KG1 (cell line): ENCODE data around the gene CHRNA9.

Experiments
- DNase-seq: peaks from one replicate; lab custom pipeline; 2025; lab: John Stamatoyannopoulos, UW

The CHRNA9 gene

GRCh38 chr4:40340030-40340429, 4.9 kb downstream of the CHRNA9 start:
- DNase-seq = no peak

GRCh38 chr4:40347472-40347871, 12.3 kb downstream of the CHRNA9 start:
- no peak for DNase-seq

DNA sequence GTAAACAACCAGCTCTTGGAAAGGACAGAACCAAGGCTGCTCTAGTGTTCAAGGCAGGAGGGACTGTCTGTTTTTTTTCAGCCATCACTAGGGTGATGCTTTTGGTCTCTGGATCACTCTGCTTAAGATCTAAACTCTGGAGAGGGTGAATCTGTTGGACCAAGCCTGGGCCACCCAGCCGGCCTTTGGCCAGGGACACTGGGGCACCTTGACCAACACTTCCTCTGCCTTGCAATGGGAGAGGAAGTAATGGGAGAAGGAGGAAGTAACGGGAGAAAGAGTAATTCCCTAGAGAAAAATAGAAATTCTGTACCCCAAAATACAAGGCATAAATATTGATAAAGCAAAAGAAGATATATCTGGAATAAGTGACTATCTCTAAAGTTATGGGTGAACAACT, 12.9 kb downstream of the CHRNA9 start:
- DNase-seq = no peak

DNA sequence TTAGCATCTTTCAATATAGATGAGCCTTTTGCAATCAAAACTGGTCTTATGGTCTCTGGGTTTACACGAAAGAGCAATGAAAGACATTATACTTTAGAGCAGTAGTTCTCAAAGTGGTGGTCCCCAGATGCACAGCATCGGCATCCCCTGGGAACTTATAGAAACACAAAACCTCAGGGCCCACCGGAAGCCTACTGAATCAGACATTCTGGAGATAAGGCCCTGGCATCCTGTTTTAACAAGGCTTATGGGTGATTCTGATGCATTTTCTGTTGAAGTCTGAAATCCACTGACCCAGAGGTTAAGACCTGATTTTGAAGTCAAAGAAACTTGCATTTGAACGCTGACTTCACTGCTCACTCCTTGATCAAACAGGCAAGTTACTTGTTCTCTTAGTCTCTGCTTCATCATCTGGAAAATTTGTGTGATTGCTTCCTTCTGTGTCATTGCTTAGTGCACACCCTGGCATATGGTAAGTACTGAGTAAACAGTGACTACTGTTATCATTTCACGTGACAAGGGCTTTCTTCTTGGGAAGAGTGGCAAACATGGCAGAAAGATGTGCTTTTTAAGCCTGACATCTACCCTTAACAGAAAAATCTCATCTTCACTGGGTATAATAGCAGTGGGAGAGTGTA, 14.5 kb downstream of the CHRNA9 start:
- no peak for DNase-seq

- DNase-seq = no peak
These were observed 15.6 kb downstream of the CHRNA9 start for GRCh38 chr4:40350627-40351227.

DNA sequence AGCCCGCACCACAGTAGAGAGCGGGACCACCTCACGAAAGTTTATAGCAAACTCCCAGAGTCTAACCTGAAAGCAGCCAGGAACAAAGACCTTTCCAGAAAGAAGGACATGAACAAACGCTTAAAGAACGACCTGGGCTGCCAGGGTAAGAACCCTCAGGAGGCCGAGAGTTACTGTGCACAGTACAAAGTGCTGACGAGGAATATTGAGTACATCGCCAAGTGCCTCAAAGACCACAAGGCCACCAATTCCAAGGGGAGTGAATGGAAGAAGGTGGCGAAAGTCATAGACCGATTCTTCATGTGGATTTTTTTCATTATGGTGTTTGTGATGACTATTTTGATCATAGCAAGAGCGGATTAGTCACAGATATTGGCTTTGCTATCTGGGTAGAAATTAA, 19.0 kb downstream of the CHRNA9 start:
- no peak for DNase-seq

DNA sequence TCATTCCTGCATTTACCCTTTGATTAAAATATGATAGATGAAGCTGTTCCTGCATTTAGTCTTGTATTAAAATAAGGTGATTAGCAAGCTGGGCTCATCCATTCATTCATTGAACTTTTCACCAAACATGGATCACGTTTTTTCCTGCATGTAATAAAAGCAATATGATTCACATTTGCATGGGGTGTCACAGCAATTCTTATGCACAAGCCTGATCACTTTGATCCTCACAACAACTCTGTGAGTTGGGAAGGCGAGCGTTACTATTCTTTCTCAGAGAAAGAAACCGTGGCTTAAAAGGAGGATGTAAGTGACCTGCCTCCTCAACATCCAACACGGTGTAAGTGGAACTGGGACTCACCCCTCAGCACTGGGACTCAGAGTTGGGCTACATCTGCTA, 20.0 kb downstream of the CHRNA9 start:
- no peak for DNase-seq

- DNase-seq = no peak
These were observed 22.6 kb downstream of the CHRNA9 start for GRCh38 chr4:40357738-40358137.

- DNase-seq = no peak
These were observed 26.2 kb downstream of the CHRNA9 start for GRCh38 chr4:40361338-40361737.

GRCh38 chr4:40363382-40363920, 28.3 kb downstream of the CHRNA9 start:
- no peak for DNase-seq

- no peak for DNase-seq
These were observed 28.8 kb downstream of the CHRNA9 start for GRCh38 chr4:40363945-40364344.

DNA sequence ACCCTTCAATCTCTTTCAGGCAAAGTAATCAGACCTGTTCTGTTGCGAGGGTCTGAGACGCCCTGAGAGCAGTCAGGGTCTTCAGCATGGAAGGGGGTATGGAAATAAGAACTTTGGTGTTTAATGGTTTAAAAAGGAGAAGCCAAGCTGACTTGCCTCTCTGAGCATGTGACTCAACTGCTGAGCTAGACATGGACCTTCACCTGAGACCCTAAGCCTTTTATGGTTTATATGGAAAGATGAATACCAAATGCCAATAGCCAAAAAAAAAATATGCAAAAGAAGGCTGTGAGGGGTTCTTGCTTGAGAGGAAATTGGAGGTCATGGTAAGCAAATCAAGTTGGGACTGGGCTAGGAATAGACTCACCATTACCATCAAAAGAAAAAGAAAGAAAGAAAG, 30.6 kb downstream of the CHRNA9 start:
- DNase-seq = no peak

DNA sequence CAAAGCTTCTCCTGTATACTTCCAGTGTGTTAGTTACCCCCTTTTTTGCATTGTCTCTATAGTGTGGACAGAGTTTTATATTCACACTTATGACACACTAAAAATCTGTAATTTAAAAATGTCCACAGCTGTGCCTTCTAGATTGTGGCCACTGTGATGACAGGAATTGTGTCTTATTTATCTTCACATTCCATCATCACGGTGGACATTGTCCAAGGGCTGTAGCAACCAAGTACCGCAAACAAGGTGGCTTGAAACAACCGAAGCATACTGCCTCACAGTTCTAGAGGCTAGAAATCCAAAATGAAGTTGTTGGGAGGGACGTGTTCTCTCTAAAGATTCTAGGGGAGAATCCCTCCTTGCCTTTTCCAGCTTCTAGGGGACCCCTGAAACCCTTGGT, 32.3 kb downstream of the CHRNA9 start:
- DNase-seq = no peak

DNA sequence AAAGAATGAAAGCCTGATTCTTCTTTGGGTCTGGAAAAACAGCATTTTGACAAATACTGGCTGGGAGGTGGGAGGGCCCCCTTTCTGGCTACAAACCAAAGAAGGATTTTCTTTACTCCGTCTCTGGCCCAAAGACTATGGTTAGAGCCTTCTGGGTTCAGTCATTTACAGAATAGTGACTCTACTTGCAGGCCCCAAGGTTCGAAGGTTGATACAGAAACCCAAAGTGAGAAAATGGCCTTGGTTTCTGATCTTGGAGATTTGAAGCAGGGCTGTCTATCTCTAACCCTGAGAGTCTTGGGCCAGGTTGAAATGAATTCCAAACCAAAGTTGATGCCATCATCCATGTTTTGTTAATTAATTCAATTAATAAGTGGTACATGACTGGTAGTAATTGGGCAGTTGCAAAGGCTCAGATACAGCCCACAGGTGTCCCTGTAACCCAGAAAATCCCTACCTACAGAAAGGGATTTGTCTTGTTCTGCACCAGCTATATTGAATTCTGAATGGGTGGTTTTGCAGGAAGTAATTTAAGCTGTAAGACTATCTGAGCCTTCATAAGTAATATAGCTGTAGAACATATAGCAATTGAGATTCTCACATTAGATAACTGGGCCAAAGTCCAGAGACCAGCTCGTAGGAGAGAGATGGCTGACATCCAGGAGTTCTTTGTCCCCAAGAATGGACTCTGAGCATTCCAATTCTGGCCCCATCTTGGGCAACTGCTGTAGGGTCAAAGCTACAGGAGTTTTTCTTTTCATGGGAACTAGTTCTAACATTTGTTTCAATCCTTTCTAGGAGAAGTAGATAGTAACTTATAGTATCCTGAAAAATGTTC, 34.5 kb downstream of the CHRNA9 start:
- no peak for DNase-seq

GRCh38 chr4:40372651-40373050, 37.5 kb downstream of the CHRNA9 start:
- no peak for DNase-seq

DNA sequence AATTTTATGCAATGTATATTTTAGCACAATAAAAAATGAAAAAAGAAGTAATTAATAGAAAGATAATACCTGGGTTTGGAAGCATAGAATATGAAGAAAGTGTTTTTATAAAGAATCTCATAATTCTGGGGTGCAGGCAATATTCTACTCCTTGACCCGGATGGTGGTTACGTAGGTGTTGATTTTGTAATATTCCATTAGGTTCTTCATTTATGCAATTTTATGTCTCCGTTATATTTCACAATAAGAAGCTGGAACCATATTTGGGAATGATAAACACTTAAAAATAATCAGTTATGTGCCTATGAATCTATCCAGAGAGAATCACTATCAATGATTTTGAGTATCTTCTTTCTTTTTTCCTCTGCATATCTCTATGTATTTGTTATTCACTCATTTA, 38.5 kb downstream of the CHRNA9 start:
- DNase-seq = no peak

DNA sequence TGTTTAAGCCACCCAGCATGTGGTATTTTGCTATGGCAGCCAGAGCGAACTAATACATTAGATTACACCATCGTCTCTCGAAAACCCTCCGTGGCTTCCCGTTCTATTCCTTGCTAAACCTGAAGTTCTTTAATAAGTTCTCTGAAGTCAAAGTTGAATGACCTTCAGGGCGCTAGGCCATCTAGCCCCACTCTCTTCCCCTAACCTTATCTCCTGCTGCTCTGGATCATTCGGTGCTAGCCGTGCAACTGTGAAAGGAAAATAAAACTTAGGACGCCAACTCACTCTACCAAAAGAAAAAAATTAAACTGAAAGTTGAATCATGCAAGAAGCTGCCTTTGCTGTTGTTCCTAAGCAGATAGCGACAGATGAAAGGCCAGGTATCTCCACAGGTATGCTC, 40.0 kb downstream of the CHRNA9 start:
- DNase-seq = no peak

- no peak for DNase-seq
These were observed 40.5 kb downstream of the CHRNA9 start for GRCh38 chr4:40375620-40376019.

GRCh38 chr4:40377512-40378365, 42.6 kb downstream of the CHRNA9 start:
- no peak for DNase-seq

DNA sequence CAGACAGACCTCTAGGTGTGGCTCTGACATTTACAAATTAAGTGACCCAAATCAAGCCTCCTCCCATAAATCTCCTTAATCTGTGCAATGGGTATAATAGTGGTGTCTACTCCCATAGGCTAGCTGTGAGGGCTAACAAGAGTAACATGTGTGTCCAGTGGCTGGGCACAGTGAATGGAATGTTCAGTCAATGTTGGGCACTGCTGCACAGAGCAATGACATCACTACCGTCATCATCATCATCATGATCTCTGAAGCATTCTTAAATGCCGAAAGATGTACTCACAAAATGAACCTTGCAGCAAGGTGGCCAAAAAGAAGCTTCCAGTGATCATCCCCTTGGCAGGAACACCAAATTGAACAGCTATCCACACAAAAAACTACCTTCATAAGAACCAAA, 43.5 kb downstream of the CHRNA9 start:
- DNase-seq = no peak

- no peak for DNase-seq
These were observed 44.1 kb downstream of the CHRNA9 start for GRCh38 chr4:40379248-40379647.

- no peak for DNase-seq
These were observed 45.5 kb downstream of the CHRNA9 start for GRCh38 chr4:40380647-40381046.
